GM21825 (cell line): ENCODE results near the gene SUCO.

Experiments used
- ATAC-seq: cut with Tn5 transposase; IDR thresholded peaks from one replicate; pipeline ENCODE4 v1.9.1; 2021; ENCODE audit warnings: mild to moderate bottlenecking, moderate library complexity; ENCODE audit not compliant: unreplicated experiment

The SUCO gene

DNA sequence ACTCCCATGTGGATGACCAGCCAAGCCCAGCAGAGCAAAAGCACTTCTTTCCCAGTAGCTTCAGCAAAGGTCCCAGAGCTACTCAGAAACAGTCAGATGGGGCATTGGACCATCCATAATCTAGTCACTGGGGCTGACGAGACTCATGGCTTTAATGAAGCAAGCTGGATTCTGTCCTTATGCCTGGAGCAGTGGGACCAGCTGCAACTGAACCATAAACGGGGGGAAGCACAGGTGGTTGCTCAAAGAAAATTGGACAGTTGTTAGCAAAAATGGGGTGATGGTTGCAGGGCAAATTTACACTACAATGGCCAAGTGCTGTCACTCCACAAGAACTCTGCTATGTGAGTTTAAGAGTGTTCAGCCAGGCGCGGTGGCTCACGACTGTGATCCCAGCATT, 108.5 kb downstream of the SUCO start:
- no peak for ATAC-seq

DNA sequence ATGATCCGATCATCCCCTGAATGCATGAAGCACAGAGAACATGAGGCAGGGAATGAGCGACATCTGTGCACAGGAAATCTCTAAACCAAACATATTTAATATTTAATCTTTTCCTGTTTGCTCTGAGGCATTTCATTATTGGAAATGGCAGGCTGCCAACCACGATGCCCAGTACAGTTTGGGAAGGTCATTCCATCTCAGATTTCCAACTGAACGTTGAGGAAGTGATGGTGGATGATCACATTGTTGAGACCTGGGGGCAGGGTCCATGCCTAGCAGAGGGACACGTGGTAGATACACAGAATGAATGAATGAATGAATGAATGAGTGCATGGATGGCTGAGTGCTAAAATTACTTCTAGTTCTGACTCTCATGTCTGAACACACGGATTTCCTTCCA, 110.0 kb downstream of the SUCO start:
- no peak for ATAC-seq

DNA sequence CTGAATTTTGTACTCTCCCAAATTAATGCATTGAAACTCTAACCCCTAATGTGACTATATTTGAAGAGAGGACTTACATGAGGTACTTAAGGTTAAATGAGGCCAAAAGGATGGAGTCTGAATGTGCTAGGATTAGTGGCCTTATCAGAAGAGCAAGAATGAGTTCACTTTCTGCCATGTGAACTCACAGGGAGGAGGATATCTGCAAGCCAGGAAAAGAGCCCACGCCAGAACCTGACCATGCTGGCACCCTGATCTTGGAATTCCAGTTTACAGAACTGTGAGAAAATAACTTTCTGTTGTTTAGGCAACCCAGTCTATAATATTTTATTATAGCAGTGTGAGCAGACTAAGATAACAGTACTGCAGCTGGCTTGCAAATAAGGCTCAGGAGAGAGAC, 113.7 kb downstream of the SUCO start:
- no peak for ATAC-seq

DNA sequence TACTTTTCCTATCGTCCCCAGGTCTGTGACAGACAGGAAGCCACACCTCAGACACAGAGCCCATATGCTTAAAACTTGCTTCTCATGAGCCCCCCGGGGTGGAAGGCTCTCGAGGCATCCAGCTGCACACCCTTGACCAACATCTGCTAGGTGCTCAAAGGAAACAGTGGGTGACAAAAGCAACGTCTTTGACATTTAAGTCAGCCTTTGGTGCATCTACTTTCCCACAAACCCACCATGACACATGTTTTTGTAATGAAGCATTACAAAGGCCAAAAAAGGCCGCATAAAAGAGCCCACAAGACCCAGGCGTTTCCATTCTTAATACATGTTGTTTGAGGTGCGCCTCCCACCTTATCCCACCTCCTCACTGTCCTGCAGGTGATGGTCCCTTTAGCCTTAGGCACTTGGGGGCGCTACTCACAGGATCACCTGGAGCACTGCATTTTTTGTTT, 114.2 kb downstream of the SUCO start:
- ATAC-seq: no peak

DNA sequence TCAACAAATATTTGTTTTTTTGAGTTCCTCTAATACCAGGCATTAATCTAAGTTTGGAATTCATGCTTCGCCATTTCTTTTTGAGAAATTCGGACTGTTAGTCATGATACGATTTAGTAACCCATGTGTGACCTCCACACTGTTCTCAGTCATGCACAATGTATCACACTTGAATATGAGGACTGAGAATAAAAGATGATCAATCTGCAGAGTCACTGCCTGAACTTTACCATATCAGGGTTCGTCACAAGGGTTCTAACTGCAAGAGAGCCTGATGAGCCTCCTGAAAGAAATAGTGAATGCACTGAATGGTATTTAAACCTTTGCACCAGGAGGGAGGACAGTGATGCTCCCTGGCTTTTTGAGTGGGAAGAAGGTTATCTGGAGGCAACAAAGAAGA, 115.0 kb downstream of the SUCO start:
- ATAC-seq: no peak

DNA sequence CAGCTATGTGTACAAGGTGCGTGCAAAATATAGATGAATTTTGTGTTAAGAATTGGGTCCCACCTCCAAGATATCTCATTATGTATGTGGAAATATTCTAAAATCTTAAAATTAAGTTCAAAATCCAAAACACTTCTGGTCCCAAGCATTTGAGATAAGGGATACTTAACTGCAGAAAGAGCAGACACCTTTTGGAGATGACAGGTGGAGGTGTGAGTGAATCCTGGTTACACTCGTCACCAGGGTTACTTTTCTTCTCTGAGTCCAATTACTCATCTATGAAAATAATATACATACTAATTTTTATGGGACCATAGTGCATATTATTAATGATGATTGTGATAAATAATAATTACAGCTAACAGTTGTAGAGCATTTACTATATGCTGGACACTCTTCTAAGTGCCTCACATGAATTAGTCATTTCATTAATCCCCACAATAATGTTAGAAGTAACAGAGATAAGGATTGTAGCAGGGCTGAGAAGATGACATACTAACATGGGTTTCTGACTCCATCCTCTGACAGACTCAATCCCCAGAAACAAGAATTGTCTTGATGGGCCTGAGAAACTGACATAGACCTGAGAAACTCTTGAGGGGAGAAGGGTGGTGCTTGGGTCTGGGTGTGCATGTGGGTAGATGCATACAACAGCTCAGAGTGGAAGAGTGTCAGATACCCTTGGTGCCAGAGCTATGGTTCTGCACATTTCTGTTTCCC, 117.7 kb downstream of the SUCO start:
- no peak for ATAC-seq

DNA sequence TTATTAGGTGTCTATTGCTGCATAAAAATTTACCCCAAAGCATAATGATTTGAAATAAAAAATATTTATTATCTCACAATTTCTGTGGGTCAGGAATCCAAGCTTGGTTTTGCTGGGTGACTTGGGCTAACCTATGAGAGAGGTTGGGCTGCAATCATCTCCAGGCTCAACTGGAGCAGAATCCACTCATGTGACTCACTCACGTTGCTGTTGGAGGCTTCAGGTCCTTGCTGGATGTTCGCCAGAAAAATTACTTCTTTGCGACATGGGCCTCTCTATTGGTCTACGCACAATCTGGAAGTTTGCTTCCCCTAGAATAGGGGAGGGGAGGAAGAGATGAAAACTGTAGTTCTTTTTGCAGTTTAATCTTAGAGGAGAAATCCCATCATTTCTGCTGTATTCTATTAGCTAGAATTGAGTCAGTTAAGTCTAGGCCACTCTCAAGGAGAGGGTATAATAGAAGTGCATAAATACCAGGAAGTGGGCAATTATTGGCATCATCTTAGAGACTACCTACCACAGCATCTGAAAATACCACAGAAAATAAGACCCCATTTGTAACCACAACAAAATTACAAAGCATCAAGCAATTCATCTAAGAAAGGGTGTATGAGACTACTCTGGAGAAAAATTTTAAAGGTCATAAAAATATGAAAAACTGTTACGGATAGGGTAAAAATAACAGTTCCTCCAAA, 120.2 kb downstream of the SUCO start:
- ATAC-seq: no peak

DNA sequence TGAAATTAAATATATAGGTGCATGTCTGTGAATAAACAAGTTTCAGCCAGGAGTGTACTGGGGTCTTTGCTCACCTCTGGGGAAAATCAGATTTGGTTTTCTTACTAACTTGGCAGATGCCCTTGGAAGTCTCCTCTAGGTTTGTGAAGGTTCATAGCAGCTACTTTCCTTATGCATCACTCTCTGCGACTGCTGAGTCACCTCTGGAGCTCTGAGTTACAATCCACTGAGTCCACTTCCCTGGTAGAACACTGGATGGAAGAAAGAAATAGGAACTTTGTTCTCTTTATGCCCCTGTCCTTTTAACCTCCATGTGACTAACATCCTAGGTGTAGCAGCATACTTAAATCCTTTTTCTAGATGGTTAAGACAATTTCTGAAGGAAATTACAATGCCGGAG, 121.6 kb downstream of the SUCO start:
- ATAC-seq: no peak

DNA sequence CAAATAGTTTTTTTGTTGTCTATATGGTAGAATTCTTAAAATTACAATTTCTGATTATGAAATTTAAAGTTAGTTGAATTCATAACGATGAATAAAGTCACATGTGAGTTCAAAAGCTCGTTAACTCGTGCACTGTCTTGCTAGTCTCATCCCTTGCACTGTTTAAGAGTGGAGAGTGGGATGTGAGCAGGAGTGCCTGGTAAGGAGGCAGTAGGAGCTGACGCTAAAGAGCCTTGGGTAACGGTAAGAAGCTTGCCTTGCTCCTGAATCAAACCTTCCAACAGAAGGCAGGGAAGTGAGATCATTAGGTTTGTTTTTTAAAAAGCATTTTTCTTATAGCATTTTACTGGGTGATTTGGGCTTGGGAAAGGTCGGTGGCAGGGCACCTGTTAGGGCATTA, 123.6 kb downstream of the SUCO start:
- ATAC-seq: no peak

DNA sequence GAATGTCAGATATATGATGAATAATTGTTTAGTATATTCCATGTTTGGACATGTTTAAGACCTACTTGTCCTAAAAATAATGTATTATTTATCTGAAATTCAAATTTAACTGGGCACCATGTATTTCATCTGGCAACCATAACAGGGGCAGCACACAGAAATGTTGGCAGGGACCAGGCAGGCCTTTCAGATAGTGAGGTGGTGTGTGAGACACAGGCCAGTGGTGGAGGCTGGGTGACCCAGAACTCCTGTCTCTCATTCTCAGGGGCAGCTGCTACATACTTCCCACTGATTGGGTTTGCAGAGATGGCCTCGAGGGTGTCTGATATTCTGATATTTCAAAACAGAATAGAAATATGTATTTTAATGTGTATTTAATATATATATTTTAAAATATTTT, 124.6 kb downstream of the SUCO start:
- no peak for ATAC-seq

DNA sequence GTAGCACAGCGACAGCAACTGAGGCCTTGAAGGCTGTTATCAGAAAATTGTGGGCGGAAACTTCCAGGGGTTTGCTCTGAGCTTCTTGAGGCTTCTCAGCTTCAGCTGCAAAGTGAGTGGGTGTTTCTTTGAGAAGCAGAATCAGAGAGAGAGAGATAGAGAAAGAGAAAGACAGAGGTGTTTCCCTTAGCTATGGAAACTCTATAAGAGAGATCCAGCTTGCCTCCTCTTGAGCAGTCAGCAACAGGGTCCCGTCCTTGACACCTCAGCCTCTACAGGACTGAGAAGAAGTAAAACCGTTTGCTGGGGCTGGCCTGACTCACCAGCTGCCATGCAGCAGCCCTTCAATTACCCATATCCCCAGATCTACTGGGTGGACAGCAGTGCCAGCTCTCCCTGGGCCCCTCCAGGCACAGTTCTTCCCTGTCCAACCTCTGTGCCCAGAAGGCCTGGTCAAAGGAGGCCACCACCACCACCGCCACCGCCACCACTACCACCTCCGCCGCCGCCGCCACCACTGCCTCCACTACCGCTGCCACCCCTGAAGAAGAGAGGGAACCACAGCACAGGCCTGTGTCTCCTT, 126.0 kb downstream of the SUCO start, which contains the start of gene FASLG:
TSS of gene FASLG (plus strand) at position 233 of the 583 bp plus-strand sequence. CDS start at position 332, 99 bp downstream.
- ATAC-seq: no peak

DNA sequence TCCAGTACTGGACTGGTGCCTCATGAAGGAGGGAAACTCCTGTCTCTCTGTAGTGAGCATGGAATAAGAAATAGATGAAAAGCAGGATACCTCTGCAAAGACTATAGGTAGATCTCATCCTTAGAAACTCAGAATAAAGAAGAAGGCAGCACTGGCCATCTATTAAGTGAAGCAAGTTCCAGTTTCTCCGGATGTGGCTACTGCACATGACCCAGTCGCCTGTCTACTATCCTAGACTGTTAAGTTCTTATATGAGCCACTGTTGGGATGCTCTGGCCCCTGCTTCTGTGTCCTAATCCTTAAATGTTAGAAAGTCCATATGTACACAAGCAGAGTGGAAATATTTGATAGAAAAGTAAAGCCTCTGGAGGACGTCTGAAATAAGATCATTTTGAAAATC, 128.2 kb downstream of the SUCO start:
- no peak for ATAC-seq
